ENCODE data around the gene NCAPD2. TPM values are rescaled to one million over a fixed set of nuclear protein-coding genes. Genes with fewer than 3 reads are reported as not detected.

Gene NCAPD2
- total and polyA plus RNA-seq, 2 of the 4 experiments (the other 2 are of a cell fraction) = 35.6 to 57.9 TPM

DNA sequence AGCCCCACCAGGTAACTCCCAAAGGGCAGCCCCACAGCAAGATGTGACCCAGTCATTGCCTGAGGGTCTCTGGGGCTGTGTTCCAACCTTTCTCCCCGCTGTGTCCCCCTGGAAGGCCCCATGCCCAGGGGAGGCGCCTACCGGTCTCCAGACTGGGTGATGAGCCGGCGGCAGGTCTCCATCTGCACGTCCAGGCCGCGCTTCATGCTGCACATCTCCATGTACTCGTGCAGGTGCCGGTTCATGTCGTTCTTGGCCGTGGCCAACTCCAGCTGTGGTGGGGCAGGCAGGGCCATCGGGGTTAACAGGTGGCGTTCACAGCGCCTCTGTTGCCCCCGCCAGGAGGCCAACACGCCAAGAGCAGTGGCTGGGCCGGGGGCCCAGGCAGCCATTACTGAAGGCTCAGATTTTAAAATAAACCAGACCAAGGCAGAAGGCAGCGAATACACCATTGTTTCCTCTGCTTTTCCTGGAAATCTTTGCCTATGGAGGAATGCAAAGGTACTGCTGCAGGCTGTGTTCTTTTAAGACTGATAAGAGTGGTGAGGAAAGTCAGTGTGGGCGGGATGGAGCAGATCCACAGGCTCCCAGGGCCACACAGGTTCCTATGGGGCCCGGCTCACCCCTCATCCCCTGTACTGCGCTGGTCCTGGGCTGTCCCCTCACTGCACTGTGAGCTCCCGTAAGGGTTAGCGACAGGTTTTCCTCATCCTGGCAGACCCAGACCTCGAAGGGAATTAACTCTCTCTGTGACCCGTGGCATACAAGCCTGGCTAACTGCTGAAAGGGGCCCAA, 47.7 kb downstream of the NCAPD2 start:
- H4K91ac ChIP-seq (ENCODE audit: insufficient read depth, low read depth, low read length) = peak overlapping the region; percentile 3; the same call in 1 of the 2 replicates
- peaks cover 52% of the 10 kb centered on the region for H4K20me1 ChIP-seq (ENCODE audit: insufficient read depth, low read length)
- peaks cover 4 to 73% of the 10 kb centered on the region in 2 experiments for H3K79me1 ChIP-seq (ENCODE audit: low read depth in 1 of 2, low read length in 2 of 2)
- H3K4me3 ChIP-seq (ENCODE audit: insufficient read depth, low read depth, low read length) = no peak overlapping the region
- H2AK9ac ChIP-seq (replicated peaks; ENCODE audit: low read depth, low read length, poor library complexity) = peak overlapping the region; percentile 55
- H3K9me3 ChIP-seq (ENCODE audit: control insufficient read depth, insufficient read depth, low read length) = no peaks in the 10 kb centered on the region
- no peak overlapping the region for H3K18ac ChIP-seq (ENCODE audit: low read depth, low read length)
- DNase-seq (no peak), ATAC-seq (ENCODE audit: low read depth) (no peak)
- peak overlapping the region; percentile 35; the same call in 1 of the 2 replicates for H3K23ac ChIP-seq (ENCODE audit: low read depth, low read length)
- ChIA-PET CTCF (interaction anchor here (0.6 kb wide), 1 partner anchor 24 kb away, joined by 3 read pairs; no protein-coding TSS in a partner anchor), POLR2A (ENCODE audit: unreplicated experiment) (interaction anchor here (0.6 kb wide), 1 partner anchor 9 kb away, joined by 3 read pairs; no protein-coding TSS in a partner anchor)
- H2AFZ ChIP-seq (replicated peaks; ENCODE audit: low read length, poor library complexity) = peak overlapping the region; percentile 32
- H4K8ac ChIP-seq (ENCODE audit: low read depth in 2 of 2, low read length in 2 of 2) = peak overlapping the region in 1 of 2 experiments; percentile 35; a peak in 1 of 4 replicates
- TF ChIP-seq POLR2A (IDR thresholded peaks at IDR 0.05; ENCODE audit: low read depth, low read length) (no peak), BHLHE40 (IDR thresholded peaks at IDR 0.05; ENCODE audit: low read depth, low read length) (no peak), MXI1 (IDR thresholded peaks at IDR 0.05; ENCODE audit: borderline replicate concordance, low read depth, low read length) (no peak), NFE2L2 (IDR thresholded peaks at IDR 0.05; ENCODE audit: low read depth, low read length) (no peak), RFX5 (IDR thresholded peaks at IDR 0.05; ENCODE audit: low read depth, low read length) (no peak), CHD1 (IDR thresholded peaks at IDR 0.05; ENCODE audit: low read depth, low read length) (no peak), RCOR1 (IDR thresholded peaks at IDR 0.05; ENCODE audit: insufficient replicate concordance, low read length) (no peak), FOS (IDR thresholded peaks at IDR 0.05; ENCODE audit: low read depth, low read length) (no peak), CEBPB (IDR thresholded peaks at IDR 0.05; ENCODE audit: low read depth, low read length) (no peak)
- TF ChIP-seq, protein P1, sequence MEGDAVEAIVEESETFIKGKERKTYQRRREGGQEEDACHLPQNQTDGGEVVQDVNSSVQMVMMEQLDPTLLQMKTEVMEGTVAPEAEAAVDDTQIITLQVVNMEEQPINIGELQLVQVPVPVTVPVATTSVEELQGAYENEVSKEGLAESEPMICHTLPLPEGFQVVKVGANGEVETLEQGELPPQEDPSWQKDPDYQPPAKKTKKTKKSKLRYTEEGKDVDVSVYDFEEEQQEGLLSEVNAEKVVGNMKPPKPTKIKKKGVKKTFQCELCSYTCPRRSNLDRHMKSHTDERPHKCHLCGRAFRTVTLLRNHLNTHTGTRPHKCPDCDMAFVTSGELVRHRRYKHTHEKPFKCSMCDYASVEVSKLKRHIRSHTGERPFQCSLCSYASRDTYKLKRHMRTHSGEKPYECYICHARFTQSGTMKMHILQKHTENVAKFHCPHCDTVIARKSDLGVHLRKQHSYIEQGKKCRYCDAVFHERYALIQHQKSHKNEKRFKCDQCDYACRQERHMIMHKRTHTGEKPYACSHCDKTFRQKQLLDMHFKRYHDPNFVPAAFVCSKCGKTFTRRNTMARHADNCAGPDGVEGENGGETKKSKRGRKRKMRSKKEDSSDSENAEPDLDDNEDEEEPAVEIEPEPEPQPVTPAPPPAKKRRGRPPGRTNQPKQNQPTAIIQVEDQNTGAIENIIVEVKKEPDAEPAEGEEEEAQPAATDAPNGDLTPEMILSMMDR (conservative IDR thresholded peaks at IDR 0.05; ENCODE audit: low read depth, low read length) = no peak
- TF ChIP-seq, protein P2, sequence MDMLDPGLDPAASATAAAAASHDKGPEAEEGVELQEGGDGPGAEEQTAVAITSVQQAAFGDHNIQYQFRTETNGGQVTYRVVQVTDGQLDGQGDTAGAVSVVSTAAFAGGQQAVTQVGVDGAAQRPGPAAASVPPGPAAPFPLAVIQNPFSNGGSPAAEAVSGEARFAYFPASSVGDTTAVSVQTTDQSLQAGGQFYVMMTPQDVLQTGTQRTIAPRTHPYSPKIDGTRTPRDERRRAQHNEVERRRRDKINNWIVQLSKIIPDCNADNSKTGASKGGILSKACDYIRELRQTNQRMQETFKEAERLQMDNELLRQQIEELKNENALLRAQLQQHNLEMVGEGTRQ (IDR thresholded peaks at IDR 0.05; ENCODE audit: low read depth, low read length) = no peak
- no peaks in the 10 kb centered on the region for H3K27me3 ChIP-seq (ENCODE audit: control insufficient read depth, insufficient read depth, low read length)
- H3K56ac ChIP-seq (ENCODE audit: extremely low read depth, insufficient read depth, low read length) = no peak overlapping the region
- H2BK120ac ChIP-seq (ENCODE audit: low read depth, low read length) = 0 out of 2 replicates have a peak overlapping the region, but pooled peaks have one; percentile 11
- H2BK5ac ChIP-seq (ENCODE audit: low read depth, low read length, poor library complexity, severe bottlenecking) = no peak overlapping the region
- dilution Hi-C loops (cut with HindIII; ENCODE audit: low sequenced_read_pairs, unreplicated experiment) (no loop called here), intact Hi-C loops (cut with micrococcal nuclease) (loop anchor here (2.0 kb wide), 1 partner anchor 71 kb away; the partner anchor contains the start of gene VAMP1), in situ Hi-C loops (cut with MboI; ENCODE audit: low sequenced_read_pairs) (loop anchor here (5.0 to 10.0 kb wide), 2 partner anchors 119 to 207 kb away; no protein-coding TSS in a partner anchor)
- peak overlapping the region; percentile 37 for H3K4ac ChIP-seq (ENCODE audit: low read depth, low read length)
- H4K5ac ChIP-seq (ENCODE audit: low read depth, low read length) = no peak overlapping the region
- no peak overlapping the region for H2AK5ac ChIP-seq (ENCODE audit: low read depth, low read length)
- H3K36me3 ChIP-seq (ENCODE audit: control insufficient read depth, insufficient read depth, low read length) = peaks cover 57% of the 10 kb centered on the region
- peaks cover 4% of the 10 kb centered on the region for H3K9me1 ChIP-seq (ENCODE audit: insufficient read depth, low read length)
- H3K27ac ChIP-seq (ENCODE audit: insufficient read depth, low read length) = peak overlapping the region; percentile 65; the same call in 1 of the 2 replicates
- no peak overlapping the region for H2BK15ac ChIP-seq (ENCODE audit: low read depth, low read length)
- H3K4me1 ChIP-seq (ENCODE audit: control insufficient read depth, insufficient read depth, low read length) = peaks cover 11% of the 10 kb centered on the region; the same call in 1 of the 2 replicates
- no peak overlapping the region for H3K9ac ChIP-seq (ENCODE audit: low read depth, low read length)
- peak overlapping the region; percentile 72 for H3K14ac ChIP-seq (replicated peaks; ENCODE audit: low read depth, low read length)
- peak overlapping the region; percentile 12; the same call in 1 of the 2 replicates for H2BK20ac ChIP-seq (ENCODE audit: low read depth, low read length)
- WGBS, 2 experiments (ENCODE audit: extremely low coverage in 2 of 2, insufficient read length in 1 of 2) = 84% methylated on average over 18 of the region's 26 CpGs; no CpG with 5 or more reads in 1 of the 2 experiments
- BruUV-seq (replicated peaks) = no TSS peak
- no peak overlapping the region for H3K4me2 ChIP-seq (ENCODE audit: low read depth, low read length)
